ENCODE data around the gene CCND2.
"Not testable (repeated sequence)": the region's sequence is repeated elsewhere in the genome, so short reads cannot be mapped to it uniquely, and the experiment has no call there.

Gene CCND2

DNA sequence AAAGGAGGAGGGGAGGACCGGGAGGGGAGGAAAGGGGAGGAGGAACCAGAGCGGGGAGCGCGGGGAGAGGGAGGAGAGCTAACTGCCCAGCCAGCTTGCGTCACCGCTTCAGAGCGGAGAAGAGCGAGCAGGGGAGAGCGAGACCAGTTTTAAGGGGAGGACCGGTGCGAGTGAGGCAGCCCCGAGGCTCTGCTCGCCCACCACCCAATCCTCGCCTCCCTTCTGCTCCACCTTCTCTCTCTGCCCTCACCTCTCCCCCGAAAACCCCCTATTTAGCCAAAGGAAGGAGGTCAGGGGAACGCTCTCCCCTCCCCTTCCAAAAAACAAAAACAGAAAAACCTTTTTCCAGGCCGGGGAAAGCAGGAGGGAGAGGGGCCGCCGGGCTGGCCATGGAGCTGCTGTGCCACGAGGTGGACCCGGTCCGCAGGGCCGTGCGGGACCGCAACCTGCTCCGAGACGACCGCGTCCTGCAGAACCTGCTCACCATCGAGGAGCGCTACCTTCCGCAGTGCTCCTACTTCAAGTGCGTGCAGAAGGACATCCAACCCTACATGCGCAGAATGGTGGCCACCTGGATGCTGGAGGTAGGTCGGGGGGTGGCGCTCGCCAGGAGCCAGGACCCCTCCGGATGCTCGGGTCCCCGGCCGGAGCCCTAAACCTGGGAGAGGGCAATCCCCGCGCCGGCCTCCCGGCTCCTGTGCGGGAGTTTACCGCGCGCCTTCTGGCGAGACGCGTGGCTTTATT is at the start of gene CCND2:
TSS of gene CCND2 (plus strand) at position 111 of the 744 bp plus-strand sequence. CDS start at position 390, 279 bp downstream.
- DNase-seq = peak; percentile 93

GRCh38 chr12:4224206-4224889 is 49.2 kb upstream of the CCND2 start:
- no peak for DNase-seq

DNA sequence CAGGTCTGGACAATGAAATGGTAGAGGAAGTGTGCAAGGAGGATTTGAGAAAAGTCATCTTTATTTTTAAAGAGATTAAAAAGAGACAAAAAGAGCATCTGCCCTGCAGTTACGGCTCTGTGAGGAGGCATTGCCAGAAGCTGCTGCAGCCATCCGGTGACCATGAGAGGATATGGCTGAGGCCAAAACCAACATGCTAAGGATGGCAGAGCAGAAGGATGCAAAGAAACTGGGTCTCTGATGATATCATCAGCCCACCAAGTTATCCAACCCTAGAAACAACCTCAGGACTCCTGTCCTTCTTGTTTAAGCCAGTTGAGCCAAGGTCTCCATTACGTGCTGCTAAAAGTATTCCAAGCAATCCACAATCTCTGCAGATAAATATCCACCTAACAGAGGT is 48.0 kb upstream of the CCND2 start:
- DNase-seq = no peak

- no peak for DNase-seq
These were observed 46.5 kb upstream of the CCND2 start for GRCh38 chr12:4227046-4227445.

GRCh38 chr12:4228122-4228580 is 45.4 kb upstream of the CCND2 start:
- no peak for DNase-seq

DNA sequence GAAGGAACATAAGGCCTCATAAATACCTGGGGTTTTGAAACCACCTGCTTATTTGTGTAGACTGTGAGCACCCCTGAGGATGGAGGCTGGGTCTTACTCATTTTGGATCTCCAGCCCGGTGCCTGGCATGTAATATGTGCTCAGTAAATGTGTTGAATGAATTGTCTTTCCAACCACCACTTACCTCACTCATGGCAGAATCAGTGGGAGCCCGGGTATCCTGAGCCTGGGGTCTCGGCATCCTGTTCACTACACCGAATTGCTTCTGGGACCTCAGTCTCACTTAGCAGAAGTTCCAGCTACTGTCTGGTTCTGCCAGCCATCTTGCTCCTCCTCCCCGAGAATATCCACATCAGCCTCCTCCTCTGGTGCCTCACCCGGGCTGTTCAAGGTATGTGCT is 43.0 kb upstream of the CCND2 start:
- DNase-seq = no peak

DNA sequence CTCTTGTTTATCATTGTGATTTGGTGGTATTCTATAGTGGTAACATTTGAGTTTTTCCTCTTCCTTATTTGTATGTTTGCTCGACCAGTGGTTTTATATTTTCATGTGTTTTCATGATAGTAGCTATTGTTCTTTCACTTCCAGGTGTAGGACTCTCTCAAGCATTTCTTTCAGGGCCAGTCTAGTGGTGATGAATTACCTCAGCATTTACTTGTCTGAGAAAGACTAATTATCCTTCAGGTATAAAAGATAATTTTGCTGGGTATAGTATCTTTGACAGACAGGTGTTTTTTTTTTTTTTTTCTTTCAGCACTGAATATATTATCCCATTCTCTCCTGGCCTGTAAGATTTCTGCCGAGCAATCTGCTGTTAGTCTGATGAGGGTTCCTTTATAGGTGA is 35.0 kb upstream of the CCND2 start:
- DNase-seq = no peak

DNA sequence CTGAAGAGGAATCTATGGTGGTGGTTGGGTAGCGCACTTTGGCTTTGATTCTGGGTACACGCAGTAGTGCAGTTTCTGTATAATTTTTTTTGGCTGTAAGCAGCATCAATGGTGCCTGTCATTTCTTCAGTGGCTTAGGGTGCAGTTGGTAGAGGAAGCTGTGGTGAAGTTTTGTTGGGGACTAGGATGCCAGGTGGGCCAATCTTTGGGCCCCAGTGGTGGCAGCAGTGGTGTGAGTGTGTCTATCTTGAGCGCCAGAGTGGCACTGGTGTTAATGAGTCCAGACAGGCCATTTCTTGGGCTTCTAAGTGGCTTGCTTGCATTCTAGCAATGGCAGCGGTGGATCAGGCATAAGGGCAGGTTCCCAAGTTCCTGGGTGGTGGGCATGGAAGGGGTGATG is 33.8 kb upstream of the CCND2 start:
- DNase-seq = no peak

GRCh38 chr12:4240161-4240783 is 33.3 kb upstream of the CCND2 start:
- no peak for DNase-seq

GRCh38 chr12:4240981-4241380 is 32.6 kb upstream of the CCND2 start:
- DNase-seq = no peak

DNA sequence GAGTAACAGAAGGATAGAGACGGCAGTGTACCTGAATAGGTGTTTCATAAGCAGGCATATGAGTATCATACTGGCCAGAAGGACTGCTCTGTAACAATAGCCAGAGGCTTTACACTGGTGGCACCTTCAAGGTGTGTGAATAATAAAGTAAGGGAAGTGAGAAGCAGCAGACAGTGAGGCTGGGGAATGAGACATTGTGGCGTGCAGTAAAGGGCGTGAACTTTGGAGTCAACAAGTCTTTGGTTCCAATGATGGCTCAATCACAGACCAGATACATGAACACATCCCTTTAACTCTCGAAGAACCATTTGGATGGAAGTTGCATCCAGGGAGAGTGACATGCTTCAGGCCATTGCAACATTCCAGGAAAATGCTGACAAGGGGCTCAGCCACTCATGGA is 32.0 kb upstream of the CCND2 start:
- DNase-seq = no peak

- DNase-seq = no peak
These were observed 31.0 kb upstream of the CCND2 start for GRCh38 chr12:4242595-4242994.

- DNase-seq = no peak
These were observed 30.5 kb upstream of the CCND2 start for GRCh38 chr12:4243091-4243490.

DNA sequence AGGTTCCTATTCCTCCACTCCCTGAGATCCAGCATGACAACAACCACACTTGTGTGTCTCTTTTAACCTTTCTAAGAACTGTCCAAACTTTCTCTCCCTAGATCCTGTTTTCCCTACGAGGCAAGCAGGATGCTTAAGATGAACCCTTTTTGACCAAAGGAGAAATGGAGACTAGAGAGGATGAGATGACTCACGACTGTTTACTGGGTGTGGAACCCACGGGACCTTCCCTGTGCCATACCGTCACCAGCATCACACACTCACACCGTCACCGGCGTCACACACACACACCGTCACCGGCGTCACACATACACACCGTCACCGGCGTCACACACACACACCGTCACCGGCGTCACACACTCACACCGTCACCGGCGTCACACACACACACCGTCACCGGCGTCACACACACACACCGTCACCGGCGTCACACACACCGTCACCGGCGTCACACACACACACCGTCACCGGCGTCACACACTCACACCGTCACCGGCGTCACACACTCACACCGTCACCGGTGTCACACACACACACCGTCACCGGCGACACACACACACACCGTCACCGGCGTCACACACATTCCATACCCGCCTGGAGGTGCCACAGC is 30.0 kb upstream of the CCND2 start:
- DNase-seq = not testable (repeated sequence)

GRCh38 chr12:4244868-4245267 is 28.7 kb upstream of the CCND2 start:
- no peak for DNase-seq

GRCh38 chr12:4245446-4245845 is 28.1 kb upstream of the CCND2 start:
- no peak for DNase-seq

DNA sequence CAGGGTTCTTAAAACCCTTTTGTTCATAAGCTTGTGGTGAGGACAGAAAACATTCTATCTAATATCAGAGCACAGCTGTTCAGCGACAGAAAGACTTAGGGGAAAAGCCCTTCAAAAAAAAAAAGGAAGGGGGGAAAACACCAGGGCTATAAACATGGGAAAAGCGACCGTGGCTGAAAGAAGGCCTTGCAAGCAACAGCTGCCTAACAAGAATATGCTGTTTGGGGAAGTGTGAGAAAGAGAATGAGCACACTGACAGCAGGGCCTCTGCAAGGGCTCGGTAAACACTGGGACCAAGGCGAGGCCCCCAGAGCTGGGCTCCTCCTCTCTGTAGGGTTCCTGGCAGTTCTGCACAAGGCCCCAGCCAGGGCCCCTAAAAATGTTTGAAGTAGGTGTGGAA is 27.4 kb upstream of the CCND2 start:
- DNase-seq = peak; percentile 20

GRCh38 chr12:4250691-4251090 is 22.9 kb upstream of the CCND2 start:
- no peak for DNase-seq

DNA sequence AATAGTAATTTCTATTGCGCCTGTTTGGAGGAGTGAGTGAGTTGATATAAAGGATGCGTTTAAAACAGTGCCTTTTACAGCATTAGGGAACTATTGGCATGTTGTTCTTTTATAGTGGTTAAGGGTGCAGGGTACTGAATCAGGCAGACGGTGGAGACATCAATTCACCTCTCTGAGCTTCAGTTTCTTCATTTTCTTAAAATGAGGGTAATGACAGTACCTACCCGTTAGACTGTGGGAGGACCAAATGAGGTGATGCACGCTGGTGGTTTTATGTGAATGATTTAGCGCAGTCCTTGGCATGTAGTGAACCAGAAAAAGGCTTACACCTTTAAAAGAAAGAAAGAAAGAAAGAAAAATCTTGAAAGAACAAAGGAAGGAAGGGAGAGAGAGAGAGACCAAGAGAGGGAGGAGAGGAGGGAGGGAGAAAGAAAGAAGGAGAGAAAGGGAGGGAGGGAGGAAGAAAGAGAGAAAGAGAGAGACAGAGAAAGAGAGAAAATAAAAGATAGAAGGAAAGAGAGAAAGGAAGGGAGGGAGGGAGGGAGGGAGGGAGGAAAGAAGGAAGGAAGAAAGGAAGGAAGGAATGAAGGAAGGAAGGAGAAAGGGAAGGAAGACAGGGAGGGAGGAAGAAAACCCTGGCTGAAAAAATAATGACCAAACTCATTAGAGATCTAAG is 22.2 kb upstream of the CCND2 start:
- DNase-seq = no peak

- DNase-seq = no peak
These were observed 21.6 kb upstream of the CCND2 start for GRCh38 chr12:4251967-4252366.

DNA sequence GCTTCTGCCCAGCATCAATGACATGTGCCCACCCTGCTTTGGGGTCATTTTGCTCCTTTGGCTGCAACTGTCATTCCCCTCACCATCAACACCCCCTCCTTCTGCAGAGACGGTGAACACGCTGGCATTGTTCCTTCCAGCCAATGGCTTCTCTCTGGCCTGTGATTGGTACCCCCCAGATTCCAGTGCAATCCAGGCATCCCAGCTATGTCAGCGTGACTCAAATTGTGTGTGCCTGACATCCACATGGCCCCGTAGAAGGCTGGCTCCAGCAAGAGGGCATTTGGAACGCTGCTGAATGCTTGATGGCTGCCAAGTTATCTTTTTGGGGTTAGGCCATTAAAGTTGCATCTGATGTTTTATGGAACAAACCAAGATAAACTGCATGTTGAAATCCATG is 21.0 kb upstream of the CCND2 start:
- DNase-seq = no peak

DNA sequence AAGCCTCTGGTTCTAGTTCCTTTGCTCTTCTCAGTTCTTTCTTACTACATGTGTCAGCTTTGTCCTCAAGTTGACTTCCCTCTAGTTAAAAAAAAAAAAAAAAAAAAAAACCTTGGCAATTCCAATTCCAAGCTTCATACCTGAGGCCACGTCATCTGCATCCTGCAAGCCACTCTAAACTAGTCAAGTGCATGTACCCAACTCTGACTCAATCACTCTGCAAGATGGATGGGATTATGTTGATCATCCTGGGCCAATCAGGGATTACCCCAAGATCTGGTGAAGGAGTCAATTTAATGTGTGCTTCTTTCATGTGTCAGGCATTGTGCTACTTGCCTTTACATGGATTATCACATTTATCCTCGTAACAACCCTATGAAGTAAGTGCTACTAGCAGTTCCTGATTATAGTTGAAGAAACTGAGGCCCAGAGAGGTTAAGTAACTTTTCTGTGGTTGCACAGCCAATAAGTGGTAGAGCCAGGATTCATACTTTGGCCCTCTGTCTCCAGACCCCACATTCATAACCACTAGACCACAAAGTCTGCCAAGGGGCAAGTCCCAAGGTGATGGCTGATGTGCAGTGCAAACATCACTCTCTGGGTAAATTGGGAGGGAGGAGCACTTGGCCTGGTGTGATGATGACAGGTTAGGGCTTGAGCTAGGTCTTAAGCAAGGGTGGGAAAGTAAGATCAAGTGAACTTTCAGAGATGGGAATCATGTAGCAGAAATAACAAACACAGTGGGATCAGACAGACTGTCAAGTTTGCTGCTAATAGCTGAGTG is 17.3 kb upstream of the CCND2 start:
- no peak for DNase-seq

Data from GF-D8 (cell line).